Measurements from ENCODE around the gene SRPRA. TPM values are rescaled to one million over a fixed set of nuclear protein-coding genes. Genes with fewer than 3 reads are reported as not detected.
A peak's percentile ranks its signal among the peaks of the same experiment; 100 is the strongest.
"Not testable (repeated sequence)": the region's sequence is repeated elsewhere in the genome, so short reads cannot be mapped to it uniquely, and the experiment has no call there.

Gene SRPRA
- 56.4 TPM for total RNA-seq

GRCh38 chr11:126268708-126269579, at the start of gene SRPRA, which contains the start of gene FOXRED1:
TSS of gene SRPRA (minus strand) at chr11:126268895. CDS start at chr11:126268804, 91 bp downstream.
TSS of gene FOXRED1 (plus strand) at chr11:126269154. CDS start at chr11:126269207, 53 bp downstream.
- peak; percentile 99 for DNase-seq

GRCh38 chr11:126317756-126318573, 49.3 kb upstream of the SRPRA start:
- DNase-seq = peak; percentile 94

- DNase-seq = no peak
Measured at GRCh38 chr11:126317432-126317755, 48.7 kb upstream of the SRPRA start.

- DNase-seq = no peak
Measured at GRCh38 chr11:126313826-126314225, 45.1 kb upstream of the SRPRA start.

- DNase-seq = no peak
Measured at GRCh38 chr11:126312961-126313360, 44.3 kb upstream of the SRPRA start.

- no peak for DNase-seq
Measured at GRCh38 chr11:126311401-126312291, 43.0 kb upstream of the SRPRA start.

- no peak for DNase-seq
Measured at GRCh38 chr11:126310992-126311310, 42.3 kb upstream of the SRPRA start.

- DNase-seq = peak; percentile 94
Measured at GRCh38 chr11:126310200-126310991, 41.7 kb upstream of the SRPRA start.

- not testable (repeated sequence) for DNase-seq
Measured at GRCh38 chr11:126308771-126309170, 40.1 kb upstream of the SRPRA start.

- peak; percentile 91 for DNase-seq
Measured at GRCh38 chr11:126308271-126308671, 39.6 kb upstream of the SRPRA start.

GRCh38 chr11:126307706-126308105, 39.0 kb upstream of the SRPRA start:
- DNase-seq = peak; percentile 81

GRCh38 chr11:126305699-126306098, 37.0 kb upstream of the SRPRA start:
- no peak for DNase-seq

GRCh38 chr11:126304457-126305075, 35.9 kb upstream of the SRPRA start:
- no peak for DNase-seq

GRCh38 chr11:126303623-126304456, 35.1 kb upstream of the SRPRA start, which contains the start of gene DCPS:
TSS of gene DCPS (plus strand) at chr11:126304060. CDS start at chr11:126304081, 21 bp downstream.
- peak; percentile 95 for DNase-seq

- DNase-seq = no peak
Measured at GRCh38 chr11:126297004-126297403, 28.3 kb upstream of the SRPRA start.

- no peak for DNase-seq
Measured at GRCh38 chr11:126293726-126294125, 25.0 kb upstream of the SRPRA start.

- DNase-seq = no peak
Measured at GRCh38 chr11:126290887-126291286, 22.2 kb upstream of the SRPRA start.

GRCh38 chr11:126288237-126288636, 19.5 kb upstream of the SRPRA start:
- DNase-seq = no peak

GRCh38 chr11:126284829-126285228, 16.1 kb upstream of the SRPRA start:
- peak; percentile 65 for DNase-seq
